NCI-H146 treated with DMSO at 0.1 percent for 48 hours (cell line): ENCODE data around the gene MIA2.
"Not testable (repeated sequence)": the region's sequence is repeated elsewhere in the genome, so short reads cannot be mapped to it uniquely, and the experiment has no call there.

Experiments
- DNase-seq: peaks from one replicate; lab custom pipeline; 2025; ENCODE audit not compliant: unreplicated experiment; lab: John Stamatoyannopoulos, UW

MIA2 gene

DNA sequence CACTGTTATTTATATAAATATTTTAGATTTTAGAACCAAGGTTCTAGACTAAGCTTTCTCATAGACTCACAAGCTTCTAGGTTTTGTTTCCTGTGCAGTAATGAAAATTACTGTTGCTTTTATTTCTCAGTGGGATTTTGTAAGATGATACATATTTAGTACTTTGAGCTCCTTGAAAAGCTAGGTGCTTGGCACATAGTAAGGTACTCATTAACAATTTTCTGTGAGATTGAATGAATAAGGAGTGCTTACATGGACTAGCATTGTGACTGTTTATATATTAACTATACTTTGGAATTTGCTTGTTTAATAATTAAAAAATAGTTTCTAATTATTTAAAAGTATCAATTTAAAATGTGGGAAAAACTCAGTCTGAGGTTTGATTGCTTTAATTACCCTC lies 85.7 kb downstream of the MIA2 start:
- DNase-seq: no peak

DNA sequence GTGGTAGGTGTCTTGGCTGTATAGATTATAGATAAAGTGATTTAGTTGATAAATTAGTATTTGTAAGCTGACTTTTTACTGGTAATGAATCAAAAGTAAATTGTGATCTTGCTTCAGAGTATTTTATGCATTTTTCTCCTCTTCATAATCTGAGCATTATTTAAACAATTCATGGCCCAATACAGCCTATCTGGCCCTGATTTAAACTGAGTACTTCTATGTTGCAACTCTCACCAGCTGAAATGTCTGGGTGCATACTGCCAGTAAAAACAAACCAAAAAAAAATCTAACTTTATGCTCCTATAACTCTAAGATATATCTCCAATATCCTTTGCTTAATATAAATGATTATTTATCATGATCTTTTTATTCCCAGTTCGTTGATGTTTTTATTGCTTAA lies 86.6 kb downstream of the MIA2 start:
- no peak for DNase-seq

- DNase-seq: no peak
These were observed 89.1 kb downstream of the MIA2 start for GRCh38 chr14:39322807-39323206.

- DNase-seq: no peak
These were observed 90.4 kb downstream of the MIA2 start for GRCh38 chr14:39324097-39324496.

- DNase-seq: peak; percentile 78
These were observed 105.3 kb downstream of the MIA2 start for GRCh38 chr14:39339003-39339402.

GRCh38 chr14:39341126-39341525 lies 107.4 kb downstream of the MIA2 start:
- not testable (repeated sequence) for DNase-seq

DNA sequence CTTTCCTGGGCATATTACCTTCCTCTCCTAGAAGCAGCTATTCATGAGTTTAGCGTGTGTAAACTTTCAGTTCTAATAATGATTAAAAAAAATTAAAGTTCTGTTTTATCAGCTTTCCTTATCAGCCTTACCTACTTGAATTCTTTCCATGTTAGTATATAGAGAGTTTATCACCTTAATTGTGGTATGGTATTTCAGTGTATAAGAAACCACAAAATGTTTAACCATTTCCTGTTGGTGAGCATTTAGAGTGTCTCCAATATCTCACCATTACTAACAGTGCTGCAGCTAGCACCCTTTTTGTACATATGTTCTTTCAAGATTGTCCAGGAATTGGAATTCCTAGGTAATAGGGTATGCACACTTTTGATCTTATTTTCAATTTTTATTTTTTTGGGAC lies 109.1 kb downstream of the MIA2 start:
- no peak for DNase-seq

DNA sequence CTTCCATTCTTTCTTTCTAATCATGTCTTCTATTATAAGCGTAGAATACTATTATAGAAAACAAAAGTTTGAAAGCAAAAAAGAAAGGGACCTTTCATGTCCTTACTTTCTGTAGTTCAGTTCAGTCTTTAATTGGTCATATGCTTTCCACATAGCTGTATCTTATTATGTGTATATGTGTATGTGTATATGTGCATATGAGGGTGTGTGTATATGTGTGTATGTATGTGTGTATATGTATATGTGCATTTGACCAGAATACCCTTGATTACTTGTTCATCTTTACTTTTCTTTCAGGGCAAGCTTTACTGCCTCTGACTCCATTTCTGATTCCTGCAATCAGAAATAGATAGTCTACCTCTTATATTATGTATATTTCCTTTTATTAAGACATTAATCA lies 109.9 kb downstream of the MIA2 start:
- DNase-seq: no peak

- no peak for DNase-seq
These were observed 117.2 kb downstream of the MIA2 start for GRCh38 chr14:39350866-39351265.

DNA sequence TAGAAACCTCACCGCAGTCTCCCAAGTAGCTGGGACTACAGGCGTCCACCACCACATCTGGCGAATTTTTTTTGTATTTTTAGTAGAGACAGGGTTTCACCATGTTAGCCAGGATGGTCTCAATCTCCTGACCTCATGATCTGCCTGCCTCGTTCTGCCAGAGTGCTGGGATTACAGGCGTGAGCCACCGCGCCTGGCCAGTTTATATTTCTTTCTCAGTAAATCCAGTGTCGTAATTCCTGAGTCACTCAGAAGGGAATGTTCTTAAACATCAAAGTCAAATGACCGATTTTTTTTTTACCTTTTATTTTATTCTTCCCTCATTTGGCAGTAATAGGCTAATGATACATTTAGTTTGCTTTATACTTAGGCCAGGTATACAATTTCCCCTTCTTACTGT lies 118.0 kb downstream of the MIA2 start:
- DNase-seq: no peak

- DNase-seq: not testable (repeated sequence)
These were observed 125.4 kb downstream of the MIA2 start for GRCh38 chr14:39359069-39359468.

GRCh38 chr14:39360316-39360715 lies 126.6 kb downstream of the MIA2 start:
- DNase-seq: no peak

DNA sequence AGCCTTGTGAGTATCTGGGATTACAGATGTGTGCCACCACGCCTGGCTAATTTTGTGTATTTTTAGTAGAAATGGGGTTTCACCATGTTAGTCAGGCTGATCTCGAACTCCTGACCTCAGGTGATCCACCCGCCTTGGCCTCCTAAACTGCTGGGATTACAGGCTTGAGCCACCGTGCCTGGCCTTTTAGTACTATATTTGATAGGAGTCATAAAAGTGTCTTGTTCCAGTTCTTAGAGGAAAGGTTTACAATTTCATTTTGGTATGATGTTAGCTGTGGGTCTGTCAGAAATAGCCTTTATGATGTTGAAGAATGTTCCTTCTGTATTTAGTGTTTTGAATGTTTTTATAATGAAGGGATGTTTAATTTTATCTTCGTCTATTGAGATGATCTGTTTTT lies 127.8 kb downstream of the MIA2 start:
- DNase-seq: not testable (repeated sequence)

- no peak for DNase-seq
These were observed 130.8 kb downstream of the MIA2 start for GRCh38 chr14:39364509-39364908.

DNA sequence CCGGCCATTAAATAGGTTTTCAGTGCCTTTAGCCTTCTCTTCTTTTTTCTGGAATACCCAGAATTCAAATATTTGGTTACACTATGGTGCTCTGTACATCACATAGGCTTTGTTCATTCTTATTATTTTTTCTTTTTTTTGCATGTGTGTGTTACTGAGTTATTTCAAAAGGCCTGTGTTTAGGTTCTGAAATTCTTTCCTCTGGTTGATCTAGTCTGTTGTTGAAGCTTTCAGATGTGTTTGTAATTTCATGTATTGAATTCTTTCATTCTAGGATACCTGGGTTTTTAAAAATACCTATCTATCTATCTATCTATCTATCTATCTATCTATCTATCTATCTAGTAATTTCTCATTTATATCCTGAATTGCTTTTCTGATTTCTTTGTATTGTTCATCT lies 131.6 kb downstream of the MIA2 start:
- no peak for DNase-seq

DNA sequence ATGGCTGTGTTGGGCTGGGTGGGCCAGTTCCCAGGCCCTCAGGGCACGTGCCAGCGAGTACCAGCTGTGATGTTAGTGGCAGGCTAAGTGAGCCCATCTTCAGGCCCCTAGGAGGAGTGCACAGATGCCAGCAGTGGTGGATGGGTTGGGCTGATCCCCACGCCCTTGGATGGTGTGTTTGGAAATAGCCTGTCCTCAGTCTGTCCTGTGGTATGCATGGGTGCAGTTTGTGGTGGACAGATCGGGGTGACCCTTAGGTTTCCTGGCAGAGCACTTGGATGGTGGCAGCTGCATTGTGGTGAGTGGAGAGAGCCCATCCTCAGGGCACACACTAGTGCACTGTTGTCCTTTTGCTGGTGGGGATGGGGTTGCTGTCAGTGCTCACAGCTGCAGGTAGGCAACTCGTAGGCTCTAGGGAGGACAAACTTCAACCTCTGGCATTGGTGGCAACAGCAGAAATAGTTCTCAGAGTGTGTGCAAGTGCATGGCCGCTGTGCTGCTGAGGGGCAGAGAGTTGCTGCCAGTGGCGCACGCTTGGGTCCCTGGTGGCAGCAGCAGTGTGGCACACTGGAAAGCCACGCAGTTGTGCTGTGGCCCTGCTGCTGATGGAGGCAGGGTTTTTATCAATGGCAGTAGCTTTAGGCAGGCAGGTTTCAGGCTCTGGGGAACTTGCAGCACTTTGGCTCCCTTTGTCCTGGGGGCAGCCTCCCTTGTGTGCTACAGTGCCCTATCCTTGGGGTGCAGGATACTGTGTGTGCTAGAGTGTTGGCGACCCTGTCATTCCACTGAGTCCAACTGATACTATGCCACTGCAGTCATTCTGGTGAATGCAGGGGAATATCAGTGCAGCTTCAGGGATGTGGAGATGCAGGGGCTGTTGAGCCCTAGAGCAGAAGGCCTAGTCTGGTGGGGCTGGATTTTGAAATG lies 133.0 kb downstream of the MIA2 start:
- DNase-seq: no peak

DNA sequence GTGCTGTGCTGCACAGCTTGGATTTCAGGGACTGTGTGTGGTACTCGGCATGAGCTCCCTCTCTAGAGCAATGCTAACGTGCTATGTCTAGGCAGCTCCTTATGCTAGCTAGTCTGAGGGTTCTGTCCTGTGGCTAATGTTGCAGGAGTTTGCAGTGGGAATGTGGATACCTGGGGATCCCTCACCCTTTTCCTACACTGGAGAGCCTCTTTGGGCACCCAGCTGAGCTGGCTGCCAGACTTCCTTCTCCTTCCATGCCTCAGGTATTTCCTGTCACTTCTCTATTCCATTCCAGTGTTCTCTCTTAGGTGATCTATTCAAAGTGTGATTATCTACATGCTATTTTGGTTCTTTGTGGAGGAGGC lies 133.7 kb downstream of the MIA2 start:
- no peak for DNase-seq

- peak; percentile 69 for DNase-seq
These were observed 134.7 kb downstream of the MIA2 start for GRCh38 chr14:39368261-39368959.

- DNase-seq: no peak
These were observed 135.3 kb downstream of the MIA2 start for GRCh38 chr14:39369029-39369428.

DNA sequence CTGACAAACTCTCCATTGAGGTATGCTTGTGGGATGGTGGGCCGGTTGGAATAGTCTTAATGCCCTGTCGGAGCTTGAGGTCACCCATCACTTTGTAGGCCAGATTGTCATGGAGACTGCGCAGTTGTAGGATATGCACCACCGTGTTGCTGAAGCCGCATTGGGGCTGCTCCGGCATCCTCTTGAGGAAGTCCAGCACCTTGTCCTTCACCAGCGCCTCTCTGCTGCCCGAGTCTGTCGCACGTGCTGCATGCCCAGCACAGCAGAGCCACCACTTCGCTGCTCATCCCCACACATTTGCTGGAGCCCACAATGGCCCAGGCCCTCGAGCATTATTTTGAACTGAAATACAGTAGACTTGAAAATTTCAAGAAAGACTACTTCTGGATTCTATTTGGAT lies 136.7 kb downstream of the MIA2 start:
- DNase-seq: no peak

DNA sequence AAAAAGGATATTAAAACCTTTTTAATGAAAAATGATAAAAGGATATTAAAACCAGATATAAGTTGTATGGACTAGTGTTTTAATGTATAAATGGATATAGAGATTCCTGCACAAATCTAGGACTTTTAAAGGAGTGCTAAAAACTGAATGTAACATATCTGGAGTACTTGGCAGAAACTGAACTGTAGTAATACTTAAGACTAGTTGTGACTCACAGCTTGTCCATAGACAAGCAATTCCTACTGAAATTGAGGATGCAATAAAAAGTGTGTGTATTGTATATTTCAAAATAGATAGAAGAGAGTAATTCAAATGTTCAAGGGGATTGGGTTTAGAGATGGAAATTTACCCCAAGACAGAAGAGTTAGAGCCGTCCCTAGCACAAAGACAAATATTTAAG lies 138.9 kb downstream of the MIA2 start:
- DNase-seq: no peak

DNA sequence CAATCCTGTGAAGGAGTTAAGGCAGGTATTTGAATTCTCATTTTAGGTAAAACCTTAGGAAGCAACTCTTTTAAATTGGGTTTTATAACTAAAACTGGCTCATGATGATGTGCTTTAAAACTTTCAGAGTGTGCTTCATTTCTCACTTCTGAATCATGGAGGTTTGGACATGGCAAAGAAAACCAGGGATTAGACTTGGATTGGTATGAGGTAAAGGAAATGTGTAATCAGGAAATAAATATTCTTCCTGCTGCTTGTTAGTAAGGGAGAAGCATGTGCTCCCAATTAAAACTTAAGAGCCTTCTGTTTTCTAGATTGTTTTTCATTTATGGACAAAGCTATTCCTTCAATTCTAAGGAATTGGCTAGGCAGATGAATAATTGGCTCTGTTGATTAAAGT lies 141.1 kb downstream of the MIA2 start:
- DNase-seq: no peak
